ENCODE results near the gene ITGA7.

DNA sequence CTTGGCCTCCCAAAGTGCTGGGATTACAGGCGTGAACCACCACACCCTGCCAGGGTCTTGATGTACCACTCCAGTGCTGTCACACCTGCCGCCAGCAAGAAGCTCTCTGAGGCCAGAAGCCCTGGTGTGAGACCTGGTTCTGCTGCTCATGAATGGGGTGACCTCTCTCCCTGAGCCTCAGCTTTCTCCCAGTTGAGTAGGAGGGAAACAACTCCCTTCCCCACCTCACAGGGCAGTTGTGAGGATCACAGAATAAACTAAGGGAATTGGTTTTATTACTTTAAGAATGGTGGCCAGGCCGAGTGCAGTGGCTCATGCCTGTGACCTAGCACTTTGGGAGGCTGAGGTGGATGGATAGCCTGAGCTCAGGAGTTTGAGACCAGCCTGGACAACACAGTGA is 26.9 kb upstream of the ITGA7 start:
- TF ChIP-seq, protein P1, sequence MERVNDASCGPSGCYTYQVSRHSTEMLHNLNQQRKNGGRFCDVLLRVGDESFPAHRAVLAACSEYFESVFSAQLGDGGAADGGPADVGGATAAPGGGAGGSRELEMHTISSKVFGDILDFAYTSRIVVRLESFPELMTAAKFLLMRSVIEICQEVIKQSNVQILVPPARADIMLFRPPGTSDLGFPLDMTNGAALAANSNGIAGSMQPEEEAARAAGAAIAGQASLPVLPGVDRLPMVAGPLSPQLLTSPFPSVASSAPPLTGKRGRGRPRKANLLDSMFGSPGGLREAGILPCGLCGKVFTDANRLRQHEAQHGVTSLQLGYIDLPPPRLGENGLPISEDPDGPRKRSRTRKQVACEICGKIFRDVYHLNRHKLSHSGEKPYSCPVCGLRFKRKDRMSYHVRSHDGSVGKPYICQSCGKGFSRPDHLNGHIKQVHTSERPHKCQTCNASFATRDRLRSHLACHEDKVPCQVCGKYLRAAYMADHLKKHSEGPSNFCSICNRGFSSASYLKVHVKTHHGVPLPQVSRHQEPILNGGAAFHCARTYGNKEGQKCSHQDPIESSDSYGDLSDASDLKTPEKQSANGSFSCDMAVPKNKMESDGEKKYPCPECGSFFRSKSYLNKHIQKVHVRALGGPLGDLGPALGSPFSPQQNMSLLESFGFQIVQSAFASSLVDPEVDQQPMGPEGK (CRISPR knock-in tag; IDR thresholded peaks at IDR 0.05; ENCODE audit: borderline replicate concordance), result no peak
- TF ChIP-seq, protein P2, sequence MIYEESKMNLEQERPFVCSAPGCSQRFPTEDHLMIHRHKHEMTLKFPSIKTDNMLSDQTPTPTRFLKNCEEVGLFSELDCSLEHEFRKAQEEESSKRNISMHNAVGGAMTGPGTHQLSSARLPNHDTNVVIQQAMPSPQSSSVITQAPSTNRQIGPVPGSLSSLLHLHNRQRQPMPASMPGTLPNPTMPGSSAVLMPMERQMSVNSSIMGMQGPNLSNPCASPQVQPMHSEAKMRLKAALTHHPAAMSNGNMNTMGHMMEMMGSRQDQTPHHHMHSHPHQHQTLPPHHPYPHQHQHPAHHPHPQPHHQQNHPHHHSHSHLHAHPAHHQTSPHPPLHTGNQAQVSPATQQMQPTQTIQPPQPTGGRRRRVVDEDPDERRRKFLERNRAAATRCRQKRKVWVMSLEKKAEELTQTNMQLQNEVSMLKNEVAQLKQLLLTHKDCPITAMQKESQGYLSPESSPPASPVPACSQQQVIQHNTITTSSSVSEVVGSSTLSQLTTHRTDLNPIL (CRISPR knock-in tag; IDR thresholded peaks at IDR 0.05; ENCODE audit: low read depth), result no peak
- no peak for TF ChIP-seq PPARA (CRISPR knock-in tag; IDR thresholded peaks at IDR 0.05; ENCODE audit: borderline replicate concordance)
- TF ChIP-seq, protein P3, sequence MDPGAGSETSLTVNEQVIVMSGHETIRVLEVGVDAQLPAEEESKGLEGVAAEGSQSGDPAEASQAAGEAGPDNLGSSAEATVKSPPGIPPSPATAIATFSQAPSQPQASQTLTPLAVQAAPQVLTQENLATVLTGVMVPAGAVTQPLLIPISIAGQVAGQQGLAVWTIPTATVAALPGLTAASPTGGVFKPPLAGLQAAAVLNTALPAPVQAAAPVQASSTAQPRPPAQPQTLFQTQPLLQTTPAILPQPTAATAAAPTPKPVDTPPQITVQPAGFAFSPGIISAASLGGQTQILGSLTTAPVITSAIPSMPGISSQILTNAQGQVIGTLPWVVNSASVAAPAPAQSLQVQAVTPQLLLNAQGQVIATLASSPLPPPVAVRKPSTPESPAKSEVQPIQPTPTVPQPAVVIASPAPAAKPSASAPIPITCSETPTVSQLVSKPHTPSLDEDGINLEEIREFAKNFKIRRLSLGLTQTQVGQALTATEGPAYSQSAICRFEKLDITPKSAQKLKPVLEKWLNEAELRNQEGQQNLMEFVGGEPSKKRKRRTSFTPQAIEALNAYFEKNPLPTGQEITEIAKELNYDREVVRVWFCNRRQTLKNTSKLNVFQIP (CRISPR knock-in tag; IDR thresholded peaks at IDR 0.05; ENCODE audit: borderline replicate concordance, low read depth), result no peak
- TF ChIP-seq OSR1 (CRISPR knock-in tag; IDR thresholded peaks at IDR 0.05), result no peak

All from SK-N-SH treated with all-trans-retinoic acid at 6 μM for 48 hours (cell line).